Pulmonary artery endothelial cell (primary cell): ENCODE data around the gene WDR54. TPM values are rescaled to one million over a fixed set of nuclear protein-coding genes. Genes with fewer than 3 reads are reported as not detected.
A peak's percentile ranks its signal among the peaks of the same experiment; 100 is the strongest.

Source experiments
- DNase-seq: peaks from one replicate; pipeline ENCODE4 v3.0.0-alpha.2; 2011; ENCODE audit warnings: low read depth, low spot score
- total RNA-seq: library from RNA; depleted of rRNA; stranded (reverse); fragments of >200 nt; gene quantifications from 2 replicates; pipeline ENCODE4 v1.2.3, GENCODE V29; 2014

Gene WDR54, protein sequence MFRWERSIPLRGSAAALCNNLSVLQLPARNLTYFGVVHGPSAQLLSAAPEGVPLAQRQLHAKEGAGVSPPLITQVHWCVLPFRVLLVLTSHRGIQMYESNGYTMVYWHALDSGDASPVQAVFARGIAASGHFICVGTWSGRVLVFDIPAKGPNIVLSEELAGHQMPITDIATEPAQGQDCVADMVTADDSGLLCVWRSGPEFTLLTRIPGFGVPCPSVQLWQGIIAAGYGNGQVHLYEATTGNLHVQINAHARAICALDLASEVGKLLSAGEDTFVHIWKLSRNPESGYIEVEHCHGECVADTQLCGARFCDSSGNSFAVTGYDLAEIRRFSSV
- total RNA-seq = 40.7 and 59.7 TPM in 2 replicates

DNA sequence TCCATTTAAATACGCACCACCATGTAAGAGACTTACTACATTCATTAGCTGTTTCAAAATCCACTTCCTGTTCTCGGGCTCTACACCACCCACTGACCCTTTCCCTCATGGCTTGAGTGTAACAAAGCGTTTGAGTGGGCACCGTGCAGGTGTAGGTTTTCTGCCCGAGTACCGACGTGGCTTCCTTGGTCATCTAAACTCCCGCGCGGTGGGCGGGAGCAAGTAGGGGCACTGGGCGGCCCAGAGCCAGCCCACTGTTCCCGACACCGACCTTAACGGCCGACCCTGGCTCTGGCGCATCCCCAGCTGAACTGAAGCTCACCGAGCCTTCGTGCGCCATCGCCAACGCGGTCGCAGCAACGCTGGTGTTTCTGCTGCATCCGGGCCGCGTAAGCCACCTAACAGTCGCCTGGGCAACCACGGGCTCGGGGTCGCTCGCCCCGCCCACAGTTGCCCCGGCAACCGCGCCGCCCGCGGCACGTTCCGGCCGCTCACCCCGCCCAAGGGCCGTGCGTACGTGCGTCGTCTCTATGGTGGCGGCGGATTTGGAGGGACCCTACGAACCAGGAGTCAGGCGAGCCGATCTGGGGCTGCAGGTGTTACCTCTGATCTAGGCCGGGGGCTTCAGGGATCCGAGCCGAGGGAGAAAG lies at the start of gene WDR54, which contains the start of gene C2orf81:
Gene WDR54 (plus strand): TSS at position 510 of the 650 bp plus-strand sequence. CDS start 424 bp downstream, outside the sequence.
Gene C2orf81 (minus strand): TSS at position 399 of the 650 bp plus-strand sequence. CDS start 59 bp downstream, at position 340.
- peak; percentile 27 for DNase-seq

DNA sequence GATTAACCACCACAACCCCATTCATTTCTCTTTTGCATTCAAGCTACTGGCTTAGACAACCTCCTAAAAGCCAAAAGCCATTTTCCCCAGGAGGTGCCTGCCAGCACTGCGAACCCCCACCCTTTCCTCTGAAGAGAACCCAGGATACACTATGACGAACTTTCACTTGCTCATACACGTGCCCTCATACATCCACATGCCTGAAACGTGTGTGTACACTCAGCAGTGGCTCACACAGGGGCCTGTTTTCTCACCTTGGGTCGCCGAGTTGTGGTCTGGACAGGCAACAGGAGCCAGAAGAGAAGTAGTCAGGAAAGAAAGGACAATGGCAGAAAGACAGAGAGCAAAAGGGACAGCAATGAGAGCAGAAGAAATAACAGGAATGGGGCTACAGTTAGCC lies 48.9 kb upstream of the WDR54 start:
- DNase-seq = no peak

DNA sequence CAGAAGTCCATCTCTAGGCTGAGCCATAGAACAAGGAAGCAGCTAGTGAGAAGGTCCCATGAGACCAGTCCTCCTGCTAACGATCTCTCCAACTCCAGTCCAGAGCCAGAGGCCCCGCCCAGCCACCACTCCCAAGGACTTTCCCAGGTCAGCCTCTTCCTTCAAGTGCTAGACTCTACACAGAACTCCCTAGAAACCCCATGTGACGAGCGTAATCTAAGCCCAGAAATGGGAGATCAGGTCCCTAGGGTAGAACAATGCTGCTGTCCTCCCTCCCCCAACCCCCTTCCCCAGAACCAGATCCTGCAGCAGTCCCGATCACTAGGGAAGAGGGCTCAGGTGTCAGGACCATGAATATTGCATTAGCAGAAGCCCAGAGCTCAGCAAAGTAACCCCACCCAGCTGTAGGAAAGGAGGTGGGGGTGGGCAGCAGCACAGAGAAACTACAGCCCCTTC lies 48.3 kb upstream of the WDR54 start:
- DNase-seq = no peak

DNA sequence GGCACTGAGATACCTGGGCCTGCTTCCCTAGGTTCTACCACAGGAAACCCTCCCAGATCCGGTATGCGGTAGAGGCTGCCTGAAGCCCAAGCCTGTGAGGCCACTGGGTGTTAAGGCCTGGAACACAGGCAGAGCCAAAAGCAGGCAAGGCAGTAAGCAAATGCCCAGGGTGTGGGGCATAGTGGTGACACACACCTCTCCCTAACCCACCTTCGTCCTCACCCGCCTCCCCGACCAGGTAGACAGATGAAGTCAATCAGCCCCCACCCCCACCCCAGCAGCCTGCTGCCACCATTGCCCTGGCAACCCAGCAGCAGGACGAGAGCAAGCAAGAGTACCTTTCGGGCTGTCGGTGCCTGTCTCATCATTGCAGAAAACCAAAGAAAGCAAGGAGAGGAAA lies 47.5 kb upstream of the WDR54 start:
- no peak for DNase-seq

- DNase-seq = no peak
These were observed 46.9 kb upstream of the WDR54 start for GRCh38 chr2:74374509-74375205.

GRCh38 chr2:74375838-74376237 lies 45.7 kb upstream of the WDR54 start:
- DNase-seq = no peak

DNA sequence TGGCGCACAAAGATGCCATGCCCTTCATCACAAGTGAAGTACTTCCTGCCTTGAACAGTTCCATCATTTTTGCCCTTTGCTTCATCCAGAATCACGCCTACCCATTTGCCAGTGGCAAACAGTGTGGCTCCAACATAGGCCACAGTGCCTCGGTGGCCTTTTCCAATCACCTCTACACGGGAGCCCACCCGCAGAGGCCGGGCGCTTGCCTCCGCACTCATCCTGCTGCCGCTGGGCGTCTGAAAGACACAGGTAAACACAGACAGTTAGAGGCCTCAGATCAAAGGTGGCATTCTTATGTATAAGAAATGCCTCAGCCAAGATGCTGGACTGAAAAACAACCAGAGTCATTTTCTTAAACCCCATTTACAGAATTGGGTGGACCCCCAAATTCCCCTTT lies 43.5 kb upstream of the WDR54 start:
- DNase-seq = no peak

- no peak for DNase-seq
These were observed 41.4 kb upstream of the WDR54 start, which contains the start of gene DCTN1 for GRCh38 chr2:74379851-74380789. DCTN1 (minus strand) TSS chr2:74380311; CDS start chr2:74380037, 274 bp downstream.

DNA sequence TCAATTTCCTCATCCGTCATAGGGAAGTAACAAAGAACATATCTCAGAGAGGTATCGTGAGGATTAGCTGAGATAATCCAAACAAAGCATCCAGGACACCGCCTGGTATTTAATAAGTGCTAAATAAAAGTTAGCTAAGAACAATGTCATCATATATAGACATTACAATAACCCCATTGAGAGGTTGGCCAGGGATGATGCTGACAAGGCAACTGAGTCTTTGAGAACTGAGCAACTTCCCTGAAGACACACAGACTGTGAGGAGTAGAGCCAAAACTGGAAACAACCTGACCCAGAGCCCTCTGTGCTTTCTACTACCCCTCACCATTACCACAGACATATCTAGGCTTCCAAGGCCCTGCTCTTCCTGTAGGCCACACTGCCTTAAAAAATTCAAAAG lies 39.8 kb upstream of the WDR54 start:
- no peak for DNase-seq

DNA sequence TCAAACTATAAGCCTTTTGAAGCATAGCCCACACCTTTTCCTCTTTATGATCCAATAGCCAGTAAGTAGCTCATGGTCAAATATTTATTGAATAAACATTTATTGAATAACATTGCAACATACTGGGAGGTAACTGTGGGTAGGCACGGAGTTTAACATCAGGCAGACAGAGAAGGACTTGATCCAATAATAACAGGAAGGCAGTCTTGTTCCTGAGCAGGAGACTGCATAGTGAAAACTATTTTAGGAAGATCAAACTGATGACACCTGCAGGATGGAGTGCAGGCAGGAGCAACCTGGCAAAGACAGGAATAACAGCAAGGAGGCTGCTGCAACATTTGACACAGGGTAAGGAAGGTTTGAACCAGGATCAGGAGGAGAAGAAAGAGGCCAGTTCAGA lies 38.3 kb upstream of the WDR54 start:
- peak; percentile 26 for DNase-seq

- no peak for DNase-seq
These were observed 37.5 kb upstream of the WDR54 start for GRCh38 chr2:74384051-74384450.

DNA sequence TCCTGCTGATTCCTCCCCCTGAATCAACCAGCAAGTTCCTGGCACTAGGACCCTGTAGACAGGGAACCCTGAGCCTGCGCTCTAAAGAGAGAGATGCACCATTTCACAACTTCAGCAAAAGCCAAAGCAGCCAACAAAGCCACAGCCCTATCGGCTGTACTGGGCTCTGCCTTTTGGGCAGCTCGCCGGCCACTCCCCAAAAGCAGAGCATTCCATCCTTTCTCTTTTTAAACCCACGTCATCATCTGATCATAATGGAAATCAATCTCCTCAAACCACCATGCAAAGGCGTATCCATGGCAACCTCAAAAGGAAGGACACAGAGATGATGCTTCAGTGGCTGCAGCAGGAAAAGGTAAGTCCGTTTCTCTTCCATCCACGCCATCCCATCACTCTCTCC lies 36.1 kb upstream of the WDR54 start:
- no peak for DNase-seq

DNA sequence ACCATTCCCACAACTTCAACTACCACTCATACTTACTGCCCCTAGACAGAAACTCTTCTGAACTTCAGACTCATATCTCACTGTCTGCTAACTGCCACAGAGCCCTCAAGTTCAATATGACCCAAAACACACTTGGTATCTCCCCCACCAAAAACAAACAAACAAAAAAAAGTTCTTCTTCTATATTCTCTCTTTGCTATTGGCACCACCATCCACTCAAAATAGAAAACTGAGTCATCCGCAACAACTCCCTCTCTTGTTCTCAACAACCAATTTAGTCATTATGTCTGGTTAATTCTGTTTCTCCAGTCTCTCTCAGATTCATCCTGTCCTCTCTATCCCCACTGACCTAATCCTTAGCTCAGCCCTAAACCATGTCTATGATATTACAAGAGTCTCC lies 34.2 kb upstream of the WDR54 start:
- DNase-seq = no peak

GRCh38 chr2:74390606-74391005 lies 30.9 kb upstream of the WDR54 start:
- DNase-seq = no peak

GRCh38 chr2:74391209-74391579 lies 30.3 kb upstream of the WDR54 start:
- no peak for DNase-seq

- peak; percentile 78 for DNase-seq
These were observed 29.7 kb upstream of the WDR54 start for GRCh38 chr2:74391580-74392448.

GRCh38 chr2:74392449-74392743 lies 29.1 kb upstream of the WDR54 start:
- no peak for DNase-seq

DNA sequence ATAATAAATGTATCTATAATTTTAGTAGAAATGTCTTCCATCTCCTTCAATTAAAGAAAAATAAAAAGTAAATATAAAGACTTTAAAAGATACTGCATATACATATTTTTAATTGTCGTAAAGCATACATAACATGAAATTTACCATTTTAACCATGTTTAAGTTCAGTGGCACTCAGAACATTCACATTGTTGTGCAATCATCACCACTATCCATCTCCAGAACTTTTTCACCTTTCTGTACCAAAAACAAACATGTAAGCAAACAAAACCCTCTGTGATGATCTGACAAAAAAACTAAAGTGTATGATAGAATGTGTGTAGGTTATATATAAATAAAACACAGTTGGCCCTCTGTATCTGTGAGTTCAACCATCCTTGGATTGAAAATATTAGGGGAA lies 28.0 kb upstream of the WDR54 start:
- no peak for DNase-seq

- DNase-seq = no peak
These were observed 25.4 kb upstream of the WDR54 start for GRCh38 chr2:74396149-74396548.

DNA sequence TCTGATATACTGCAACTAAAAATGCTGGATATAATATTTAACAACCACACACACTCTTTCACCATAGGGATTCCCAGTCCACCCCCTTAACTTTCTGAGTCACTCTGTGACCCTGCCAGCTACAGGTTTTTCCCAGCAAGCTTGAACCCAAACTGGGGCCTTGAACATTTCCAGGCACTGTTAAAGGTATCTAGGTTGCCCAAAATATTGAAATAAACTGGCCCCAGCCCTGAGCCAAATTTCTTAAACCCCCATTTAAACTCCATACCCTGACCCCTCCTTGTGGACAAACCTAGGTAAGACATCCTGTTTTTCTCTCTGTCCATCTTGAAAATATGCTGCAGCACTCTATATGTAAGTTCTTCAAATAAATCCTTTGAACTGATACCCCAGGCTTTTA lies 21.7 kb upstream of the WDR54 start:
- no peak for DNase-seq
